HCT116 (cell line): ENCODE results near the gene P2RY12. TPM values are rescaled to one million over a fixed set of nuclear protein-coding genes. Genes with fewer than 3 reads are reported as not detected.

ENCODE experiments used
- ATAC-seq: fragments of 200-7000 bp; cut with Tn5 transposase; 2 replicates; pipeline ENCODE4 v1.9.1; 2020; ENCODE audit warnings: mild to moderate bottlenecking, moderate library complexity
- BruUV-seq: library from RNA; stranded (reverse); fragments of 400-500 nt; replicated peaks from 2 replicates; lab custom pipeline; 2021; lab: Mats Ljungman, UMichigan
- CTCF ChIA-PET: fragments of 300-600 bp; sonication (Branson Sonifier 250); formaldehyde crosslinking; loops from one replicate; lab custom pipeline; 2021; ENCODE audit warnings: antibody characterized with exemption; lab: Charles Lee
- POLR2A ChIA-PET: fragments of 300-600, 350-600 bp; sonication (Branson Sonifier 250); formaldehyde crosslinking; loops from one replicate; lab custom pipeline; 2021; ENCODE audit warnings: antibody characterized with exemption; lab: Charles Lee
- RAD21 ChIA-PET, 2 experiments: fragments of 300-600 bp; sonication (Branson Sonifier 250); formaldehyde crosslinking; loops; one replicate each; lab custom pipeline; 2023; ENCODE audit warnings: low total read pairs in 2 of 2; ENCODE audit not compliant: uncharacterized antibody in 2 of 2, unreplicated experiment in 2 of 2, low non-redundant PET in 1 of 2; lab: Charles Lee
- DNase-seq: peaks from one replicate; pipeline ENCODE4 v3.0.0-alpha.2; 2010; ENCODE audit warnings: low read depth, low spot score
- H2AFZ ChIP-seq: fragments of 200-600 bp; shearing (Covaris generic), sonication (generic); 2 replicates; pipeline ENCODE4 v1.6.1; 2017; ENCODE audit warnings: low read depth, mixed run types, mixed read lengths, antibody characterized with exemption, low read length; ENCODE audit not compliant: poor library complexity, severe bottlenecking
- H3K27ac ChIP-seq: 2 replicates; pipeline ENCODE4 v1.5.1; 2012; ENCODE audit warnings: low read depth, low read length
- H3K27me3 ChIP-seq: fragments of 200-600 bp; sonication (generic); 2 replicates; pipeline ENCODE4 v1.6.1; 2016; ENCODE audit warnings: mixed run types, low read length, mixed read lengths; ENCODE audit not compliant: insufficient read depth
- H3K36me3 ChIP-seq, 2 experiments: fragments of 200-500 bp in 1 of 2; fragments of 200-600 bp in 1 of 2; sonication (Bioruptor generic) in 1 of 2; sonication (generic) in 1 of 2; 2 replicates each; pipeline versions ENCODE4 v1.5.1 to v1.6.1; 2014 to 2016; ENCODE audit warnings: low read length in 2 of 2, inconsistent platforms in 1 of 2, mixed read lengths in 1 of 2, mixed run types in 1 of 2; ENCODE audit not compliant: insufficient read depth in 2 of 2, control insufficient read depth in 1 of 2
- H3K4me1 ChIP-seq, 2 experiments: fragments of 200-600 bp in 1 of 2; sonication (generic) in 1 of 2; 2 replicates each; pipeline versions ENCODE4 v1.5.1 to v1.6.1; 2012 to 2017; ENCODE audit warnings: low read length in 2 of 2, inconsistent platforms in 1 of 2, mild to moderate bottlenecking in 1 of 2, mixed read lengths in 1 of 2, mixed run types in 1 of 2, moderate library complexity in 1 of 2; ENCODE audit not compliant: insufficient read depth in 2 of 2, control insufficient read depth in 1 of 2
- H3K4me2 ChIP-seq: fragments of 200-600 bp; sonication (generic); 2 replicates; pipeline ENCODE4 v1.6.1; 2017; ENCODE audit warnings: mixed run types, low read length, mixed read lengths
- H3K4me3 ChIP-seq, 2 experiments: fragments of 200-600 bp in 1 of 2; sonication (generic) in 1 of 2; replicated peaks in 1 of 2; 2 replicates each; pipeline ENCODE4 v1.5.1; 2011 to 2016; ENCODE audit warnings: low read length in 2 of 2, control low read depth in 1 of 2, low read depth in 1 of 2, mild to moderate bottlenecking in 1 of 2, mixed read lengths in 1 of 2, mixed run types in 1 of 2
- H3K79me2 ChIP-seq: fragments of 200-600 bp; sonication (generic); 2 replicates; pipeline ENCODE4 v1.6.1; 2017; ENCODE audit warnings: mild to moderate bottlenecking, mixed run types, low read length, moderate library complexity, mixed read lengths; ENCODE audit not compliant: insufficient read depth
- H3K9ac ChIP-seq: fragments of 200-600 bp; sonication (generic); 2 replicates; pipeline ENCODE4 v1.6.1; 2016; ENCODE audit warnings: low read length, mixed read lengths
- H3K9me2 ChIP-seq: fragments of 200-600 bp; sonication (generic), shearing (Covaris generic); 2 replicates; pipeline ENCODE4 v1.6.1; 2017; ENCODE audit warnings: mixed run types, mild to moderate bottlenecking, moderate library complexity; ENCODE audit not compliant: insufficient read depth
- H3K9me3 ChIP-seq, 2 experiments: fragments of 200-500 bp in 1 of 2; fragments of 200-600 bp in 1 of 2; sonication (Bioruptor generic) in 1 of 2; sonication (generic) in 1 of 2; 2 replicates each; pipeline ENCODE4 v1.6.1; 2014 to 2017; ENCODE audit warnings: low read length in 2 of 2, mixed read lengths in 2 of 2, inconsistent platforms in 1 of 2, low read depth in 1 of 2, mild to moderate bottlenecking in 1 of 2, mixed run types in 1 of 2, moderate library complexity in 1 of 2; ENCODE audit not compliant: control insufficient read depth in 1 of 2, insufficient read depth in 1 of 2
- H4K20me1 ChIP-seq: fragments of 200-600 bp; sonication (generic), shearing (Covaris generic); 2 replicates; pipeline ENCODE4 v1.6.1; 2017; ENCODE audit warnings: mixed run types, mild to moderate bottlenecking, moderate library complexity; ENCODE audit not compliant: insufficient read depth
- CEBPB ChIP-seq: IDR thresholded peaks from 2 replicates; pipeline ENCODE4 v1.6.1; 2012; ENCODE audit warnings: low read depth
- EGR1 ChIP-seq: IDR thresholded peaks from 2 replicates; pipeline ENCODE4 v1.6.1; 2012; ENCODE audit warnings: low read depth
- EZH2phosphoT487 ChIP-seq: fragments of 200-600 bp; IDR thresholded peaks from 2 replicates; pipeline ENCODE4 v1.6.1; 2018; ENCODE audit warnings: antibody characterized with exemption, borderline replicate concordance
- FOSL1 ChIP-seq: IDR thresholded peaks from 2 replicates; pipeline ENCODE4 v1.6.1; 2012; ENCODE audit warnings: low read depth
- POLR2A ChIP-seq: IDR thresholded peaks from 2 replicates; pipeline ENCODE4 v1.7.0; 2011; ENCODE audit warnings: borderline replicate concordance; ENCODE audit not compliant: insufficient read depth, insufficient read length; ENCODE audit errors: extremely low read depth
- RAD21 ChIP-seq: IDR thresholded peaks from 2 replicates; pipeline ENCODE4 v1.6.1; 2012; ENCODE audit warnings: low read depth, mild to moderate bottlenecking
- SIN3A ChIP-seq: IDR thresholded peaks from 2 replicates; pipeline ENCODE4 v1.6.1; 2012; ENCODE audit warnings: low read depth
- SRF ChIP-seq: IDR thresholded peaks from 2 replicates; pipeline ENCODE4 v1.6.1; 2012; ENCODE audit warnings: low read depth
- YY1 ChIP-seq: IDR thresholded peaks from 2 replicates; pipeline ENCODE4 v1.6.1; 2011; ENCODE audit warnings: low read length, low read depth, moderate library complexity, mild to moderate bottlenecking; ENCODE audit not compliant: insufficient replicate concordance; ENCODE audit errors: extremely low read depth
- ZNF274 ChIP-seq: fragments of 200-500 bp; sonication (Bioruptor generic); IDR thresholded peaks from 2 replicates; pipeline ENCODE4 v1.6.1; 2014; ENCODE audit warnings: mild to moderate bottlenecking, low read depth, low read length, inconsistent platforms
- intact Hi-C: fragments of 100-400 bp; cut with micrococcal nuclease; formaldehyde crosslinking; loops from 2 replicates; pipeline ENCODE4 v1.10.0; 2022
- total RNA-seq: library from RNA; stranded (reverse); gene quantifications from one replicate; pipeline ENCODE4 v1.2.1, GENCODE V29; 2021; ENCODE audit not compliant: unreplicated experiment
- TF ChIP-seq, protein P1 (sequence below): IDR thresholded peaks from 2 replicates; pipeline ENCODE4 v1.6.1; 2012
- TF ChIP-seq, protein P2 (sequence below): IDR thresholded peaks from 2 replicates; pipeline ENCODE4 v1.6.1; 2012

P2RY12 gene
- total RNA-seq, 1 experiment from 2014 or later, result not detected

DNA sequence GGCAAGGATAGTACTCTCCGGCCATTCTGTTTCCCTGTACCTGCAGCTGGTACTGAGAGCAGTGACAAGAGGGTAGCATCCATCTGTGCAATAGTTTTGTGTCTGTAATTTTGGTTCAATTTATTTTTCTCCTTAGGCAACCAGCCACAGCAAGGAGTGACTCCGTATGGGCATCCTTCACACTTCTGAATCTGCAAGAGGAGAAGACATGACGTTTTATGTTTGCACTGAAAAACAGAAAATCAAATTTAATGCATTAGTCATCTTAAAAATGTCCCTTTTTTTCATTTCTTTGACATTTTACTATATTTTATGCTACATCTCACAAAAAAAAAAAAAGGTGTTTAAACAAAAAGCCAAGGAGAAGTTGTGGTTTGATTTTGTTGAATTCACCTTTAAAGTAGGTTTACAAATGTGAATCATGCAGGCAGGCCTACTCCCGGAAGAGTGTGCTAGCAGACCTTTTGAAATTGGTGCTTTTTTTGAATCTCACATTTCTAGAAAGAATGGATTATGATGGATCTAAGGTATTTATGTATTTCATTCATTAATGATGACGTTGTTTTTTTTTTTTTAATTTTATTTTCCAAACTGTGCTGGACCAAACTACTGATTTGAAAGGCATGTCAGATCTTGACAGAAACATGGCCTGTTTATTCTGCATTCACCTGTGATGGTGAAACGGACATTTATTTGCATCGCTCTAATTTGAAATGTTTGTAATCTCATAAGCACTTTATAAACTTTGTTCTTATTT, 48.2 kb upstream of the P2RY12 start:
- Histone ChIP-seq H3K9me3 (no peaks in the 10 kb centered on the region), H3K36me3 (no peaks in the 10 kb centered on the region), H3K9ac (no peak overlapping the region), H3K9me2 (no peaks in the 10 kb centered on the region), H3K4me3 (no peak overlapping the region), H3K27me3 (no peaks in the 10 kb centered on the region), H3K27ac (no peak overlapping the region), H2AFZ (no peak overlapping the region), H3K4me2 (no peak overlapping the region), H4K20me1 (no peaks in the 10 kb centered on the region), H3K4me1 (peaks cover 0 to 3% of the 10 kb centered on the region in 2 experiments; a peak in 1 of 4 replicates), H3K79me2 (no peaks in the 10 kb centered on the region)
- DNase-seq, result no peak
- no peak for ATAC-seq
- intact Hi-C loops, result no loop called here
- BruUV-seq, result no TSS peak
- ChIA-PET CTCF (no interaction called here), POLR2A (no interaction called here), RAD21 (no interaction called here)
- TF ChIP-seq POLR2A (no peak), EGR1 (no peak), SRF (no peak), SIN3A (no peak), YY1 (no peak), CEBPB (no peak), RAD21 (no peak), EZH2phosphoT487 (no peak), ZNF274 (no peak), FOSL1 (no peak)
- TF ChIP-seq, protein P1, sequence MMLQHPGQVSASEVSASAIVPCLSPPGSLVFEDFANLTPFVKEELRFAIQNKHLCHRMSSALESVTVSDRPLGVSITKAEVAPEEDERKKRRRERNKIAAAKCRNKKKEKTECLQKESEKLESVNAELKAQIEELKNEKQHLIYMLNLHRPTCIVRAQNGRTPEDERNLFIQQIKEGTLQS, result no peak
- TF ChIP-seq, protein P2, sequence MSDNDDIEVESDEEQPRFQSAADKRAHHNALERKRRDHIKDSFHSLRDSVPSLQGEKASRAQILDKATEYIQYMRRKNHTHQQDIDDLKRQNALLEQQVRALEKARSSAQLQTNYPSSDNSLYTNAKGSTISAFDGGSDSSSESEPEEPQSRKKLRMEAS, result no peak
